ENCODE results near the gene POLRMT. TPM values are rescaled to one million over a fixed set of nuclear protein-coding genes. Genes with fewer than 3 reads are reported as not detected.

POLRMT gene
- total and polyA plus RNA-seq, 2 experiments from 2014 or later: 38.7 to 60.7 TPM

DNA sequence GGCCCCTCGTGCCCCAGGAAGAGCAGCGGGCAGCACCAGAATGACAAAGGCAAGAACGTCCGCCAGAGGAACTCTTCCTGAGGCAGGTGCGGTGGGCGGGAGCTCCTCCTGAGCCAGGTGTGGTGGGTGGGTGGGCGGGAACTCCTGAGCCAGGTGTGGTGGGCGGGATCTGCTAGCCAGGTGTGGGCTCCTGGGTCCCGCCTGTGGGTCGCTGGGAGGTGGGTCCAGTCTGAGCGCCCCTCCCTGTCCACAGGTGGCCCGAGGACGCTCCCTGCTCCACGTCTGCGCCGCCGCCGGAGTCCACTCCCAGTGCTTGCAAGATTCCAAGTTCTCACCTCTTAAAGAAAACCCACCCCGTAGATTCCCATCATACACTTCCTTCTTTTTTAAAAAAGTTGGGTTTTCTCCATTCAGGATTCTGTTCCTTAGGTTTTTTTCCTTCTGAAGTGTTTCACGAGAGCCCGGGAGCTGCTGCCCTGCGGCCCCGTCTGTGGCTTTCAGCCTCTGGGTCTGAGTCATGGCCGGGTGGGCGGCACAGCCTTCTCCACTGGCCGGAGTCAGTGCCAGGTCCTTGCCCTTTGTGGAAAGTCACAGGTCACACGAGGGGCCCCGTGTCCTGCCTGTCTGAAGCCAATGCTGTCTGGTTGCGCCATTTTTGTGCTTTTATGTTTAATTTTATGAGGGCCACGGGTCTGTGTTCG is 50.7 kb downstream of the POLRMT start:
- H3K9me2 ChIP-seq (replicated peaks; ENCODE audit: insufficient read depth): no peaks in the 10 kb centered on the region
- peaks cover 29% of the 10 kb centered on the region for H3K79me2 ChIP-seq
- H3K4me2 ChIP-seq: no peak overlapping the region
- no peaks in the 10 kb centered on the region for H3K4me1 ChIP-seq (ENCODE audit: insufficient read depth)
- H3K27ac ChIP-seq: no peak overlapping the region
- no peak for DNase-seq (ENCODE audit: low spot score)
- no peaks in the 10 kb centered on the region for H3K36me3 ChIP-seq (replicated peaks; ENCODE audit: insufficient read depth, low read depth)
- H2AFZ ChIP-seq: no peak overlapping the region
- TF ChIP-seq EZH2phosphoT487 (IDR thresholded peaks at IDR 0.05; ENCODE audit: low read depth, severe bottlenecking, unreplicated experiment) (no peak), EZH2 (IDR thresholded peaks at IDR 0.05; ENCODE audit: borderline replicate concordance) (no peak), CTCF (IDR thresholded peaks at IDR 0.05; ENCODE audit: poor library complexity) (no peak)
- no peak overlapping the region for H3K4me3 ChIP-seq
- H4K20me1 ChIP-seq (ENCODE audit: insufficient read depth, poor library complexity, severe bottlenecking): peaks cover 41% of the 10 kb centered on the region
- H3K9me3 ChIP-seq (ENCODE audit: low read depth): no peaks in the 10 kb centered on the region
- H3K27me3 ChIP-seq: no peaks in the 10 kb centered on the region
- WGBS (ENCODE audit: low lambda C conversion rate, missing lambda C conversion rate): 88% methylated on average over 30 of the region's 31 CpGs

DNA sequence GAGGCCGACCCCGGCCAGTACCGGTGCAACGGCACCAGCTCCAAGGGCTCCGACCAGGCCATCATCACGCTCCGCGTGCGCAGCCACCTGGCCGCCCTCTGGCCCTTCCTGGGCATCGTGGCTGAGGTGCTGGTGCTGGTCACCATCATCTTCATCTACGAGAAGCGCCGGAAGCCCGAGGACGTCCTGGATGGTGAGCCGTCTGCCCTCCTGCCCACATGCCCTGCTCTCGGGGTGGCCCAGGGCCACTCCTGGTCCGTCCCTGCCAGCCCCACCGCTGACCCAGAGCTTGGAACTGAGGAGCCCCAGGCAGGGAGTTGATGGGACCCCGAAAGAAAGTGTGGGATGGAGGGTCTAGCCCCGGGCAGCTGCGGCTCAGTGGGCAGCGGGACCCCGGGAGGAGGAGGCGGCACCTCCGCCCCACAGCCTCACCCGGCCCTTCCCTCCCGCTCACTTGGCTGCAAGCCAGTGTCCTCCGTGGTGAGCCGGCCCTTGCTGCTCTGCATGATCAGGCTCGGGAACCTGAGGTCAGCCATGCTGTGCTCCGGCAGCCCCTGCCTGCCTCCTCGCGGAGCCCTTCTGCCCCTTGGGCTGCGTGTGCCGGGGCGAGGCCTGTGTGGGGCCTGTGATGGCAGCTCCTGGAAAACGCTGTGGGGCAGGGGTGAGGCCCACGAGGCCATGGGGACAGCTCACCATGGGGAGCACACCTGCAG is 51.8 kb downstream of the POLRMT start:
- H4K20me1 ChIP-seq (ENCODE audit: insufficient read depth, poor library complexity, severe bottlenecking): peaks cover 52% of the 10 kb centered on the region
- H3K4me2 ChIP-seq: no peak overlapping the region
- H3K79me2 ChIP-seq: peaks cover 40% of the 10 kb centered on the region
- no peaks in the 10 kb centered on the region for H3K4me1 ChIP-seq (ENCODE audit: insufficient read depth)
- H3K9me3 ChIP-seq (ENCODE audit: low read depth): no peaks in the 10 kb centered on the region
- H3K36me3 ChIP-seq (replicated peaks; ENCODE audit: insufficient read depth, low read depth): no peaks in the 10 kb centered on the region
- DNase-seq (ENCODE audit: low spot score): no peak
- no peak overlapping the region for H3K4me3 ChIP-seq
- TF ChIP-seq CTCF (IDR thresholded peaks at IDR 0.05; ENCODE audit: poor library complexity): no peak
- no peak for TF ChIP-seq EZH2 (IDR thresholded peaks at IDR 0.05; ENCODE audit: borderline replicate concordance)
- TF ChIP-seq EZH2phosphoT487 (IDR thresholded peaks at IDR 0.05; ENCODE audit: low read depth, severe bottlenecking, unreplicated experiment): no peak
- H2AFZ ChIP-seq: no peak overlapping the region
- WGBS (ENCODE audit: low lambda C conversion rate, missing lambda C conversion rate): 94% methylated on average over 40 of the region's 40 CpGs
- no peak overlapping the region for H3K27ac ChIP-seq
- H3K9me2 ChIP-seq (replicated peaks; ENCODE audit: insufficient read depth): no peaks in the 10 kb centered on the region
- H3K27me3 ChIP-seq: no peaks in the 10 kb centered on the region

GRCh38 chr19:580274-580835 is 53.0 kb downstream of the POLRMT start:
- H3K4me1 ChIP-seq (ENCODE audit: insufficient read depth): peaks cover 11% of the 10 kb centered on the region
- no peaks in the 10 kb centered on the region for H3K27me3 ChIP-seq
- no peak overlapping the region for H3K4me3 ChIP-seq
- no peaks in the 10 kb centered on the region for H3K9me3 ChIP-seq (ENCODE audit: low read depth)
- 89% methylated on average over 22 of the region's 22 CpGs for WGBS (ENCODE audit: low lambda C conversion rate, missing lambda C conversion rate)
- TF ChIP-seq EZH2phosphoT487 (IDR thresholded peaks at IDR 0.05; ENCODE audit: low read depth, severe bottlenecking, unreplicated experiment) (no peak), EZH2 (IDR thresholded peaks at IDR 0.05; ENCODE audit: borderline replicate concordance) (no peak), CTCF (IDR thresholded peaks at IDR 0.05; ENCODE audit: poor library complexity) (no peak)
- peaks cover 64% of the 10 kb centered on the region for H4K20me1 ChIP-seq (ENCODE audit: insufficient read depth, poor library complexity, severe bottlenecking)
- H3K4me2 ChIP-seq: no peak overlapping the region
- no peaks in the 10 kb centered on the region for H3K36me3 ChIP-seq (replicated peaks; ENCODE audit: insufficient read depth, low read depth)
- no peak overlapping the region for H3K27ac ChIP-seq
- H2AFZ ChIP-seq: no peak overlapping the region
- no peaks in the 10 kb centered on the region for H3K9me2 ChIP-seq (replicated peaks; ENCODE audit: insufficient read depth)
- H3K79me2 ChIP-seq: peaks cover 52% of the 10 kb centered on the region
- DNase-seq (ENCODE audit: low spot score): no peak

Measured in hepatocyte (in vitro differentiated cells).